ENCODE results near the gene INPP4B. TPM values are rescaled to one million over a fixed set of nuclear protein-coding genes. Genes with fewer than 3 reads are reported as not detected.

INPP4B gene
- total and polyA plus RNA-seq, 2 of the 4 experiments (the other 2 are of a cell fraction): 1.8 to 14.0 TPM

GRCh38 chr4:142725886-142726285 lies 120.2 kb downstream of the INPP4B start:
- H3K4me3 ChIP-seq (ENCODE audit: insufficient read depth, low read depth, low read length): no peak overlapping the region
- H3K9me1 ChIP-seq (ENCODE audit: insufficient read depth, low read length): no peaks in the 10 kb centered on the region
- no peak overlapping the region for H3K27ac ChIP-seq (ENCODE audit: insufficient read depth, low read length)
- no peak for DNase-seq
- H4K20me1 ChIP-seq (ENCODE audit: insufficient read depth, low read length): no peaks in the 10 kb centered on the region
- no peak overlapping the region for H3K4me2 ChIP-seq (ENCODE audit: low read depth, low read length)
- no peaks in the 10 kb centered on the region for H3K9me3 ChIP-seq (ENCODE audit: control insufficient read depth, insufficient read depth, low read length)
- no peak overlapping the region for H2AFZ ChIP-seq (replicated peaks; ENCODE audit: low read length, poor library complexity)
- no peak overlapping the region for H3K4ac ChIP-seq (ENCODE audit: low read depth, low read length)
- BruUV-seq (replicated peaks): no TSS peak
- intact Hi-C loops (cut with micrococcal nuclease) (no loop called here), in situ Hi-C loops (cut with MboI; ENCODE audit: low sequenced_read_pairs) (no loop called here), dilution Hi-C loops (cut with HindIII; ENCODE audit: low sequenced_read_pairs, unreplicated experiment) (no loop called here)
- H3K9ac ChIP-seq (ENCODE audit: low read depth, low read length): no peak overlapping the region
- H3K36me3 ChIP-seq (ENCODE audit: control insufficient read depth, insufficient read depth, low read length): no peaks in the 10 kb centered on the region
- TF ChIP-seq MAFK (IDR thresholded peaks at IDR 0.05; ENCODE audit: low read depth, low read length) (no peak), SMC3 (IDR thresholded peaks at IDR 0.05; ENCODE audit: low read depth, low read length) (no peak), CTCF (conservative IDR thresholded peaks at IDR 0.05; ENCODE audit: low read depth, low read length) (no peak), BHLHE40 (IDR thresholded peaks at IDR 0.05; ENCODE audit: low read depth, low read length) (no peak), RCOR1 (IDR thresholded peaks at IDR 0.05; ENCODE audit: insufficient replicate concordance, low read length) (no peak), NFE2L2 (IDR thresholded peaks at IDR 0.05; ENCODE audit: low read depth, low read length) (no peak), CHD1 (IDR thresholded peaks at IDR 0.05; ENCODE audit: low read depth, low read length) (no peak), MXI1 (IDR thresholded peaks at IDR 0.05; ENCODE audit: borderline replicate concordance, low read depth, low read length) (no peak), MAZ (IDR thresholded peaks at IDR 0.05; ENCODE audit: borderline replicate concordance, low read depth, low read length) (no peak), RAD21 (IDR thresholded peaks at IDR 0.05; ENCODE audit: low read length) (no peak), POLR2A (IDR thresholded peaks at IDR 0.05; ENCODE audit: low read depth, low read length) (no peak), USF2 (IDR thresholded peaks at IDR 0.05; ENCODE audit: low read depth, low read length) (no peak), FOS (IDR thresholded peaks at IDR 0.05; ENCODE audit: low read depth, low read length) (no peak), RFX5 (IDR thresholded peaks at IDR 0.05; ENCODE audit: low read depth, low read length) (no peak), CEBPB (IDR thresholded peaks at IDR 0.05; ENCODE audit: low read depth, low read length) (no peak)
- TF ChIP-seq, protein P1, sequence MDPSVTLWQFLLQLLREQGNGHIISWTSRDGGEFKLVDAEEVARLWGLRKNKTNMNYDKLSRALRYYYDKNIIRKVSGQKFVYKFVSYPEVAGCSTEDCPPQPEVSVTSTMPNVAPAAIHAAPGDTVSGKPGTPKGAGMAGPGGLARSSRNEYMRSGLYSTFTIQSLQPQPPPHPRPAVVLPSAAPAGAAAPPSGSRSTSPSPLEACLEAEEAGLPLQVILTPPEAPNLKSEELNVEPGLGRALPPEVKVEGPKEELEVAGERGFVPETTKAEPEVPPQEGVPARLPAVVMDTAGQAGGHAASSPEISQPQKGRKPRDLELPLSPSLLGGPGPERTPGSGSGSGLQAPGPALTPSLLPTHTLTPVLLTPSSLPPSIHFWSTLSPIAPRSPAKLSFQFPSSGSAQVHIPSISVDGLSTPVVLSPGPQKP (IDR thresholded peaks at IDR 0.05; ENCODE audit: borderline replicate concordance, low read depth, low read length): no peak
- H2AK5ac ChIP-seq (ENCODE audit: low read depth, low read length): no peak overlapping the region
- no peak overlapping the region for H4K8ac ChIP-seq (ENCODE audit: low read depth in 2 of 2, low read length in 2 of 2)
- no CpG with 5 or more reads among the region's 2 CpGs for WGBS, 2 experiments (ENCODE audit: extremely low coverage in 2 of 2, insufficient read length in 1 of 2)
- H3K23ac ChIP-seq (ENCODE audit: low read depth, low read length): no peak overlapping the region
- H2BK5ac ChIP-seq (ENCODE audit: low read depth, low read length, poor library complexity, severe bottlenecking): no peak overlapping the region
- no peak overlapping the region for H2BK120ac ChIP-seq (ENCODE audit: low read depth, low read length)
- POLR2A ChIA-PET (ENCODE audit: unreplicated experiment): no interaction called here
- no peak overlapping the region for H3K14ac ChIP-seq (replicated peaks; ENCODE audit: low read depth, low read length)
- H4K5ac ChIP-seq (ENCODE audit: low read depth, low read length): no peak overlapping the region
- no peak overlapping the region for H2BK20ac ChIP-seq (ENCODE audit: low read depth, low read length)
- no peak overlapping the region for H3K18ac ChIP-seq (ENCODE audit: low read depth, low read length)
- no peak overlapping the region for H3K56ac ChIP-seq (ENCODE audit: extremely low read depth, insufficient read depth, low read length)
- no peak for ATAC-seq (ENCODE audit: low read depth)
- H3K27me3 ChIP-seq (ENCODE audit: control insufficient read depth, insufficient read depth, low read length): no peaks in the 10 kb centered on the region
- H2BK15ac ChIP-seq (ENCODE audit: low read depth, low read length): no peak overlapping the region
- CTCF ChIA-PET: interaction anchor here (0.5 kb wide), 1 partner anchor 414 kb away, joined by 4 read pairs; no protein-coding TSS in a partner anchor
- H3K79me1 ChIP-seq (ENCODE audit: low read depth in 1 of 2, low read length in 2 of 2): no peaks in the 10 kb centered on the region
- H4K91ac ChIP-seq (ENCODE audit: insufficient read depth, low read depth, low read length): no peak overlapping the region
- no peak overlapping the region for H2AK9ac ChIP-seq (replicated peaks; ENCODE audit: low read depth, low read length, poor library complexity)
- H3K4me1 ChIP-seq (ENCODE audit: control insufficient read depth, insufficient read depth, low read length): no peaks in the 10 kb centered on the region
